GM18909 (cell line): ENCODE data around the gene UBAC2.

ENCODE experiments used
- ATAC-seq: cut with Tn5 transposase; IDR thresholded peaks from one replicate; pipeline ENCODE4 v1.9.1; 2021; ENCODE audit warnings: mild to moderate bottlenecking; ENCODE audit not compliant: unreplicated experiment, poor library complexity

The UBAC2 gene

GRCh38 chr13:99370481-99371275, 170.0 kb downstream of the UBAC2 start:
- no peak for ATAC-seq

GRCh38 chr13:99371956-99372355, 171.3 kb downstream of the UBAC2 start:
- ATAC-seq: no peak

GRCh38 chr13:99373436-99373835, 172.8 kb downstream of the UBAC2 start:
- no peak for ATAC-seq

- peak; percentile 48 for ATAC-seq
Measured at GRCh38 chr13:99374169-99374991, 173.7 kb downstream of the UBAC2 start.

- ATAC-seq: peak; percentile 57
Measured at GRCh38 chr13:99374994-99375737, 174.5 kb downstream of the UBAC2 start.

GRCh38 chr13:99375738-99376080, 175.1 kb downstream of the UBAC2 start:
- no peak for ATAC-seq

GRCh38 chr13:99376132-99376531, 175.5 kb downstream of the UBAC2 start:
- peak; percentile 60 for ATAC-seq

GRCh38 chr13:99376924-99377323, 176.3 kb downstream of the UBAC2 start:
- ATAC-seq: no peak

- ATAC-seq: no peak
Measured at GRCh38 chr13:99377641-99378040, 177.0 kb downstream of the UBAC2 start.

- no peak for ATAC-seq
Measured at GRCh38 chr13:99378985-99379733, 178.5 kb downstream of the UBAC2 start.

GRCh38 chr13:99379856-99380801, 179.5 kb downstream of the UBAC2 start:
- ATAC-seq: no peak

GRCh38 chr13:99380921-99381645, 180.4 kb downstream of the UBAC2 start:
- peak; percentile 70 for ATAC-seq

GRCh38 chr13:99381766-99382165, 181.1 kb downstream of the UBAC2 start:
- no peak for ATAC-seq

- no peak for ATAC-seq
Measured at GRCh38 chr13:99382428-99383133, 181.9 kb downstream of the UBAC2 start.

- no peak for ATAC-seq
Measured at GRCh38 chr13:99383511-99383921, 182.9 kb downstream of the UBAC2 start.

GRCh38 chr13:99383946-99384345, 183.3 kb downstream of the UBAC2 start:
- no peak for ATAC-seq

GRCh38 chr13:99384468-99384867, 183.8 kb downstream of the UBAC2 start:
- ATAC-seq: no peak

GRCh38 chr13:99385161-99385560, 184.5 kb downstream of the UBAC2 start:
- ATAC-seq: no peak
